Measurements from ENCODE around the gene CHN2. TPM values are rescaled to one million over a fixed set of nuclear protein-coding genes. Genes with fewer than 3 reads are reported as not detected.

Gene CHN2
- total RNA-seq, 1 experiment from 2014 or later = 0.15 TPM

- intact Hi-C loops (cut with micrococcal nuclease; ENCODE audit: unreplicated experiment) = no loop called here
- TF ChIP-seq TCF7L2 (IDR thresholded peaks at IDR 0.05; ENCODE audit: low read depth, low read length) (no peak), POLR2AphosphoS5 (IDR thresholded peaks at IDR 0.05; ENCODE audit: low read depth, low read length) (no peak), REST (IDR thresholded peaks at IDR 0.05; ENCODE audit: insufficient read depth in 1 of 2, low read depth in 2 of 2, low read length in 1 of 2) (no peak), SIN3A (IDR thresholded peaks at IDR 0.05; ENCODE audit: borderline replicate concordance, insufficient read depth, low read depth, low read length) (no peak)
- TF ChIP-seq, protein P1, sequence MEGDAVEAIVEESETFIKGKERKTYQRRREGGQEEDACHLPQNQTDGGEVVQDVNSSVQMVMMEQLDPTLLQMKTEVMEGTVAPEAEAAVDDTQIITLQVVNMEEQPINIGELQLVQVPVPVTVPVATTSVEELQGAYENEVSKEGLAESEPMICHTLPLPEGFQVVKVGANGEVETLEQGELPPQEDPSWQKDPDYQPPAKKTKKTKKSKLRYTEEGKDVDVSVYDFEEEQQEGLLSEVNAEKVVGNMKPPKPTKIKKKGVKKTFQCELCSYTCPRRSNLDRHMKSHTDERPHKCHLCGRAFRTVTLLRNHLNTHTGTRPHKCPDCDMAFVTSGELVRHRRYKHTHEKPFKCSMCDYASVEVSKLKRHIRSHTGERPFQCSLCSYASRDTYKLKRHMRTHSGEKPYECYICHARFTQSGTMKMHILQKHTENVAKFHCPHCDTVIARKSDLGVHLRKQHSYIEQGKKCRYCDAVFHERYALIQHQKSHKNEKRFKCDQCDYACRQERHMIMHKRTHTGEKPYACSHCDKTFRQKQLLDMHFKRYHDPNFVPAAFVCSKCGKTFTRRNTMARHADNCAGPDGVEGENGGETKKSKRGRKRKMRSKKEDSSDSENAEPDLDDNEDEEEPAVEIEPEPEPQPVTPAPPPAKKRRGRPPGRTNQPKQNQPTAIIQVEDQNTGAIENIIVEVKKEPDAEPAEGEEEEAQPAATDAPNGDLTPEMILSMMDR (IDR thresholded peaks at IDR 0.05) = no peak
- ATAC-seq = no peak
- H3K27me3 ChIP-seq (ENCODE audit: control insufficient read depth, insufficient read depth, low read length) = peaks cover 17% of the 10 kb centered on the region
- ChIA-PET POLR2A (no interaction called here), CTCF (no interaction called here)
- no peak overlapping the region for H3K27ac ChIP-seq (ENCODE audit: low read length)
- DNase-seq (ENCODE audit: low read depth, low spot score) = no peak
- H3K4me3 ChIP-seq (ENCODE audit: low read depth in 2 of 2, low read length in 2 of 2) = no peak overlapping the region
- no peaks in the 10 kb centered on the region for H3K4me1 ChIP-seq (ENCODE audit: control insufficient read depth, insufficient read depth, low read length)
- no peaks in the 10 kb centered on the region for H3K9me3 ChIP-seq (ENCODE audit: control insufficient read depth, insufficient read depth, low read depth, low read length)
- BruUV-seq (replicated peaks) = no TSS peak
- in situ Hi-C loops (cut with HindIII; ENCODE audit: low pct_unique_long_range_greater_than_20kb, low sequenced_read_pairs) = no loop called here
- H3K36me3 ChIP-seq (ENCODE audit: control insufficient read depth, insufficient read depth, low read length) = no peaks in the 10 kb centered on the region
These were observed 83.9 kb downstream of the CHN2 start for GRCh38 chr7:29278337-29279069.

- TF ChIP-seq TCF7L2 (IDR thresholded peaks at IDR 0.05; ENCODE audit: low read depth, low read length) (no peak), SIN3A (IDR thresholded peaks at IDR 0.05; ENCODE audit: borderline replicate concordance, insufficient read depth, low read depth, low read length) (no peak), POLR2AphosphoS5 (IDR thresholded peaks at IDR 0.05; ENCODE audit: low read depth, low read length) (no peak), REST (IDR thresholded peaks at IDR 0.05; ENCODE audit: insufficient read depth in 1 of 2, low read depth in 2 of 2, low read length in 1 of 2) (no peak)
- TF ChIP-seq, protein P1 (IDR thresholded peaks at IDR 0.05) = no peak
- no peak overlapping the region for H3K27ac ChIP-seq (ENCODE audit: low read length)
- H3K36me3 ChIP-seq (ENCODE audit: control insufficient read depth, insufficient read depth, low read length) = no peaks in the 10 kb centered on the region
- H3K4me1 ChIP-seq (ENCODE audit: control insufficient read depth, insufficient read depth, low read length) = no peaks in the 10 kb centered on the region
- ATAC-seq (no peak), DNase-seq (ENCODE audit: low read depth, low spot score) (no peak)
- intact Hi-C loops (cut with micrococcal nuclease; ENCODE audit: unreplicated experiment) = no loop called here
- peaks cover 25% of the 10 kb centered on the region for H3K27me3 ChIP-seq (ENCODE audit: control insufficient read depth, insufficient read depth, low read length)
- H3K9me3 ChIP-seq (ENCODE audit: control insufficient read depth, insufficient read depth, low read depth, low read length) = no peaks in the 10 kb centered on the region
- ChIA-PET CTCF (interaction anchor here (0.6 kb wide), 1 partner anchor 87 kb away, joined by 4 read pairs; no protein-coding TSS in a partner anchor), POLR2A (no interaction called here)
- in situ Hi-C loops (cut with HindIII; ENCODE audit: low pct_unique_long_range_greater_than_20kb, low sequenced_read_pairs) = no loop called here
- no TSS peak for BruUV-seq (replicated peaks)
- no peak overlapping the region for H3K4me3 ChIP-seq (ENCODE audit: low read depth in 2 of 2, low read length in 2 of 2)
These were observed 87.4 kb downstream of the CHN2 start for GRCh38 chr7:29281782-29282541.

Data from Panc1 (cell line).